IPS-NIHi7 (cell line): ENCODE data around the gene HIRA.
A peak's percentile ranks its signal among the peaks of the same experiment; 100 is the strongest.
"Not testable (repeated sequence)": the region's sequence is repeated elsewhere in the genome, so short reads cannot be mapped to it uniquely, and the experiment has no call there.

ENCODE experiments used
- DNase-seq: peaks from one replicate; pipeline ENCODE4 v3.0.0; 2012; ENCODE audit warnings: mixed read lengths; ENCODE audit errors: extremely low spot score

HIRA gene

DNA sequence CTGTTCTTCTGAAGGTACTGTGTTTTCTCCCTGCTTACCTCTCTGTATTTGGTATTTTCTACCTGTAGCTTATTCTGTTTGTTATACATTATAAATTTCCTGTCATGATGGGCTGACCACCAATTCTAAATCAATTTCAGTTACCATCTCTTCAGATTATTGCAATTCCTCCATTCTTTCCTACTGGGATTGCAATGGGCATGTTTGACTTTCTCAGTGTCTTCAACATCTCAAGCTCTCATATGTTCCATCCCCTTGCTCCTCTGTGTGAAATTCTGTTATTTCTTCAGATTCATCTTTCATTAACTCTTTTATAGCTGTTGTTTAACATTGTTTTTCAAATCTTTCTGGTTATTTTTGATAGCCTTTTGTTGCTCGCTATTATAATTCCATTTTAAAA, 31.5 kb upstream of the HIRA start:
- DNase-seq = no peak

DNA sequence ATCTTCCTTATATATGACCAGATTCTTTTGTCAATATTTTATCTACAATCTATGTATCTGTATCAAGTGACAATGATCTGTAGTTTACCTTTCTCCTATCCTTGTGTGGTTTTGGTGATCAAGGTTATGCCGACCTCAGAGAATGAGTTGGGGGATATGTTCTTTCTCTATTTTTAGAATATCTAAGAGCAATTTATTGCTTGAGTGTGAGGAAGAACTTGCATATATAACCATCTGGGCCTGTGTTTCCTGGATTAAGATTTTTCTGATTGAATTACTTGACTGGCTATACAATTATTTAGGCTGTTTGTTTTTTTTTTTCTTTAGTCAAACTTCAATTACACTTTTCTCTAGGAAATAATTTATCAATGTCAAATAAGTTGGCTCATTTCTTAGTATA, 30.0 kb upstream of the HIRA start:
- DNase-seq = no peak

DNA sequence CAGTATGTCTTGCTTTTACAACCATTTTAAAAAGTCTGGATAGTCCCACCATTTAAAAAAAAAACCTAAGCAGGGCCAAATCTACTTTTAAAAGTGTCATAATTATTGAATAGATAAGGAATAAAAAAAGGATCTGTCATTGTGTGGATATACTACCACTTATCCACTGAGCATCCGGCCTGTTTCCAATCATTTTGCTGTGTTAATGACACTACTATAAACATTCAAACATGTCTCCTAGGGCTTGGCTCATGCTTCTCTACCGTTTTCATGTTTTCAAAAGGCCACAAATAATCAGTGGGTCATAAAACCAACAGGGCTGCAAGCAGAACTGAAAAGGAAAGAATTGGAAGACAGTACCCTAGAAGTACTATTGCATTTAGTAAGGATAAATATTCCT, 28.5 kb upstream of the HIRA start:
- no peak for DNase-seq

DNA sequence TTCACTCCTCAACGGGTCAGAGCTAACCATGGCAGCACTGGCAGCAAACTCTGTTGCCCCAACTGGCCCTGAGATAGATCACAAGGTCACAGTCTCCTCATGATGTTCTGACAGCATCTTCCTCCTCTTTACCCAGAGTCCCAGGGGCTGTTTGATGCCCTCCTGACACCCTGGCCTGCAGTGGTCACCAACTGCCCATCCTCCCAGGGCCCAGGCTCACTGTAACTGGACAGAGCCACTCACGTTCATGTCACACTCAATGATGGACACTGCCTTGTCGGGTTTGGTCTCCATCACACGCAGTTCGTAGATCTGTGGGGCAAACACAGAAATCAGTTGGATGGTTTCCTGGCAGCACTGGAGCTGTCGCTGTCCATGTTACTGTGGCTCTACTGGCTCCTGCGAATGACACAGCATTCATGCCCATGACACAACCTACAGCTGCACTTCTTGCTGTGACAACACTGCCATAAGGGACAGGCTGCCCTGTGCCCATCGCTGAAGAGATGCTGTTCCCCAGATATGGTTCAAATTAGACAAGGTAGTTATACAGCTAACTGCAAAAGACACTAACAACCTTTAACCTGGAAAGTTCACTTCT, 26.4 kb upstream of the HIRA start:
- DNase-seq = no peak

DNA sequence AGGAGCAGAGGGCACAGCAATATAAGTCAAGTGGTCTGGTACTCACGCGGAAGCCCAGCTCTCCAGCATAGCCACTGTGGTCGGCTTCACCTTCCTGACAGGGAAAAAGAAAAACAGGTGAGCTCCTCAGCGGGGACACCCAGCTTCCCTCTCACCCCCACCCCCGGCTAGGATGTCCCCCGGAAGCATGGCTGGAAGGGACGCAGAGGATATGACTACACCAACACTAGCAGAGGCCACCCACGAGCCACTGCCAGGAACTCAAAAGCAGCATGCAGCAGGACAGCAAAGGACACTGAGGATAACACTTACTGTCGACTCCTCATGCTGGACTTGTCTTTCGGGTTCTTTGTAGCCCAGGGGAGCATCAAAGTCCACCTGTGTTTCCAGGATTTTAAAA, 25.0 kb upstream of the HIRA start:
- no peak for DNase-seq

DNA sequence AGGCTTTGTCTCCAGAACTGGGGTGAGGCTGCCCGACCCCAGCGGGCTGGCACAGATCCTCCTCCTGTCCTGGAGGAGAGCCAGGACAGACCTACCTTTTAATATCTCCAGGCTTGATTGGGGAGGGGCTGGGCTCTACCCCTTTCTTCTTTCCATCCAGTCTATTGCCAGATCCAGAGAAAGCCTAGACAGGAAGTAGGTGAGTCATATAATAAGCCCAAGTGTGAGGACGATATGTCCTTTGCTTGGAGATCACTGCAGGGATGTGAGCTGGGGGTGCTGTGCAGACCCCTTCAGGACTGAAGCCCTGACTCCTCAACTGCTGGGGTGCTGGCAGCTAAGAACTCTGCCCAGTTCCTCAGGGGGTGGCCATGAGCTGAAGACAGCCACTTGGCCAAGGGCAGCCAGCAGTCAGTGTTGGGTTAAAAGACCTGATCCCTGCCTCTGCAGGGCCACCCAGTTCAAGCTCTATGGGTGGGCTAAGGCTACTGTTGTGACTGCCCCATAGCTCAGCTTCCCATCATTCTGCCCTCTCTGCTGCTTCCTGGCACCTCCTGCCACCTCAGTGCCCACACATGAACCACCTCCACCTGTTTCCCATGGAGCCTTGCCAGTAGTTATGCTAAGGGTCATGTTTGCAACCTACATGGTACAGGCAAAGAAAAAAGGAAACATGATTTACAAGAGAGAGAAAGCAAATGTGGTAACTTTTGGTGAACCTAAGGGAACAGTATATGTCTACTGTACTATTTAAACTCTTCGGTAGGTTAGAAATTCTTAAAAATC, 24.2 kb upstream of the HIRA start:
- DNase-seq = no peak

DNA sequence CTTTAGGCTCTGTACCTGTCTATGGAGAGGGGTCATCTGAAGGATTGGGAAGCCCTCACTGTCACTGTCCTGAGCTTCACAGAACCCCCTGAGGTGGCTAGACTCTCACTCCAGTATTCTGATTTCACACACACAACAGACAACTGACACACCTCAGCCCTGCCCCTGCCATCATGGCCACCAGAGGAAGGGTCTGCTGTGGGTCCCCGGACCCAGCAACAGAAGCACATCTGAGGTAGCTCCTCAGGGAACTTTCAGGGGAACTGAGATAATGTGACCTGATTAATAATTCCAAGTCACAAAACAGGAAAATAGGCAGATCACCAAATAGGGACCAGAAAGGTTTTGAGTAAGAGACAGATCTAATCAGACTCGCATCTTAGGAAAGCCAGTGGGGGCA, 23.5 kb upstream of the HIRA start:
- DNase-seq = no peak

DNA sequence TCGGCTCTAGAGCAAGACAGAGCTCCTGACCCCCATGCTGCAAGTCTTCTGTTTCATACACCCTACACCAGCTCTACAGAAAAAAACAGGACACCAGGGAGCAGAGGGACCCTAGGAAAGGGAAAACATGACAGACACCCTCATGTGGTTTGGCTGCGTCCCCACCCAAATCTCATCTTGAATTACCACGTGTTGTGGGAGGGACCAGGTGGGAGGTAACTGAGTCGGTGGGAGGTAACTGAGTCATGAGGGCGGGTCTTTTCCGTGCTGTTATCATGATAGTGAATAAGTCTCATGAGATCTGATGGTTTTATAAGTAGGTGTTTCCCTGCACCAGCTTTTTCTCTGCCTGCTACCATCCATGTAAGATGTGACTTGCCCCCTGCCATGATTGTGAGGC, 22.6 kb upstream of the HIRA start:
- DNase-seq = no peak

DNA sequence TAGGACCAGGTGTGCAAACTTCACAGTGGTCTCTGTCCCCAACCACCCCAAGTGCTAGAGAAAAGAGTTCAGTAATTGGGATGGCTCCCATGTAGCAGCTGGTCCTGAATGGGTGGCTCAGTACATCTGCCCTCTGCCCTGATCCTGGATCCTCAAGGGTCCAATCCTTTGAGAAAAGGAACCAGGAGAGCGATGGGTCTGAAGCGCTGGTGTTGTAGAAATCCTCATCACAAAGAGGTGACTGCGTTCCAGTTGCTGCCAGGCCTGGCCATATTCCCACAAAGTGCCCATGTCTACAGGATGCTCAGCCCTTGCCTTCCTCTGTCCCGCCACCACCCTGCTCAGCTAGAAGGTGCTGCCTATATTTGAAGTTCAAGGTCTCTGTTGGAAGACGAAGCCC, 22.2 kb upstream of the HIRA start:
- no peak for DNase-seq

DNA sequence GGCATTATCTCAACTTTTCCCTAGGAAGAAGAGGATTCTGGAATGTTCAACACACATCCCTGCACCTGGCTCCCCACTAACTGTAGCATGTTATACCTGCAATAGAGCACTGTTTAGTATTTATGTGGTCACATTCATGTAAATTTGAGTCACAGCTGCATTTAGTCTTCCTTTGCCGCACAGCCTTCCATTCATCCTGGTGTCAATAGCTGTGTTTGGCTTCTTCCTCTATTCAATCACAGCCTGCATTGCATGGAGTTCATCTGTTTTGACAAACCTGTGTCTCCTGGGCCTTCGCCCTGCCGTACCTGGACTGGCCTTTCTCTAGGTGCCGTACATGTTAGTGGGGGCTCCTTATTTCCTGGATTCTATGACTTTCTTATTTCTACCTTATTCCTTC, 20.0 kb upstream of the HIRA start:
- DNase-seq = no peak

DNA sequence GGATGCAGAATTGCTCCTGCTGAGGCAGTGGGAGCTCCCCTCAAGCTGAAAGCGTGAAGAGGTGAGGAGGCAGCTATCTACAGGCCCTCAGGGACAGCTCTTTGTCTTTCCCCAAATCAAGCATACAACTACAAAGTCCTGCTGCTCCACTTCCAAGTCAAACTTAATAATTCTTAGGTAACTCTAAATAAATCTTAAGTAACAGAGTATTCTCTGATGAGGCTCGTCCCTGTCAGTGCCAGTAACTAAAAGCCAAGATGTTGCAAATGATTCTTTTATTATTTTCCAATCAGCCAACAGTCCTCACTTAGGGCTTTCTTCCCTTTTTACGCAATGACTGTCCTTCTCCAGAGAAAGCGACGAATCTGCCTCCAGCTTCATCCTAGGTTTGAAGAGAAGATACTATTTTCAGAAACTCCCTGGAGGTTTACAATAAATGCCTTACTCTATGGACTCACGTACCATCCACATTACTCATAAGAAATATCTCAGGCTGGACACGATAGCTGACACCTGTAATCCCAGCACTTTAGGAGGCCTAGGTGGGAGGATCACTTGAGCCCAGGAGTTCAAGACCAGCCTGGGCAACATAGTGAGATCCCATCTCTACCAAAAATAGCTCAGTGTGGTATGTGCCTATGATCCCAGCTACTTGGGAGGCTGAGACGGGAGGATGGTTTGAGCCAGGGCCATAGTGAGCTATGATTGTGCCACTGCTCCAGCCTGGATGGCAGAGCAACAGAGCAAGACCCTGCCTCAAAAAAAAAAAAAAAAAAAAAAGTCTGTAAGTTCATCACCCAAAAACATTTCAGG, 19.0 kb upstream of the HIRA start:
- no peak for DNase-seq

DNA sequence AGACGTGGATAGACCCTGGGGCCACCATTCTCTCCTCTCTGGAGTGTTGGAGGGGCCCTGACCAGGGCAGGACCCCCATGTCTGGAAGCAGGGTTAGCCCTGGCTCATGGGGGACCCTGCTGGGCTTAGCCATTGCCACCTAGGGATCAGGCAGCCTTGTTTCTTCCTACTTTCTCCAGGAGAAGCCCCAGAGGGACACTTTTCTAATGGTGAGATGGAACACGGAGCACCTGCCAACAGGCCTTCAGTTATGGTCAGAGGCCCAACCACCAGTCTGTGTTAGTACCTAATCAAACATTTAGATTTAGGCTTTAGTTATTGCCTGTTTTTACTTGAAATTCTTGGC, 17.9 kb upstream of the HIRA start:
- no peak for DNase-seq

DNA sequence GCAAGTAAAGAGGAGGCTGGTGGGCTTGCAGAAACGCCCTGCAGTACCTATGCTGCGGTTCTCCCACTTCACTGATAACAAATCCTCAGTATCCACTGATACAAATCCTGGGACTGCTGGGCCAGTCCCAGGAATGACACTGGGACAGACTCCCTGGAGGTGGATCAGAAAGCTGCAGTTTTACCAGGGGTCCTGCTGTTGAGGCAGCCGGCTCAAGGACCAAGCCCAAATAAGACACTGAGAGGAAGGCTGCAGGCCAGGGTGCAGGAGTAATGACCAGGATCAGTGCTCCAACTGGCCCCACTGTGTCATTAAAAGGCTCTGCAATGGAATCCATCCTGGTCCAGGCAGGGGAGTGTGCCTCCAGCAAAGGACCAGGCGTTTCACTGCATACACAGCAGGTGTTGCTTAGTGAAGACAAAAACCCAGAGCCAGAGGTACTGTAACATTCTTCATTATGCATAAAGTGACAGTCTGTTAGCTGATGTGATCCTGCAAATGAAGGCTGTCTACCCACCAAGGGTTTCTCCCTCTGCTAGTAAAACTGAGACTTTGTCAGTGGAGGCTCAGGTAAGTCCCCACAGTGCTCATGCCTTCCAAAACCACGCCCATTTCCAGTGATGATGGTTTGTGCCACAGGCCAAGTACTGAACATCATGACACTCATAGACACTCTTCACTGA, 17.3 kb upstream of the HIRA start:
- DNase-seq = peak; percentile 22

DNA sequence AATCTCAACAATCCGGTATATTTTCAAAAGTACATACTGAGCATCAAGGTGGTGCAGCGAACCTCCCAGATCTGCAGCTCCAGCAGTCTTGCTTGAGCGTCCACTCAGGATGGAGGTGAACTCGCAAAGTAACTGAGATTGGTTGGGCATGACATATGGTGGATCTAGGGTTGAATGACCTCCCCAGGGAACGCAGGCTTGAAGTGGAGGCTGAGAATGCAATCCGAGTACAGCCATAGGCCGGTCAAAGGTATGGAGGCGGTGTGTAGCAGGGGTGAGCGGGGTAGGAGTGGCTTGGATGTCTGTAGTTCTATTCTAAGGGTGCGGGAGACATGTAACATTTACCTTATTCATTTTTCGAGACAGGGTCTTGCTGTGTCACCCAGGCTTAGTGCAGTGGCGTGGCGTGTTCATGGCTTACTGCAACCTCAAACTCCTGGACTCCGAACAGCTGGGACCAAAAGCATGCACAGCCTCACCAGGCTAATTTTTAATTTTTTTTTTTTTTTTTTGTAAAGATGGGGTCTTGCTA, 16.6 kb upstream of the HIRA start:
- peak; percentile 72 for DNase-seq

DNA sequence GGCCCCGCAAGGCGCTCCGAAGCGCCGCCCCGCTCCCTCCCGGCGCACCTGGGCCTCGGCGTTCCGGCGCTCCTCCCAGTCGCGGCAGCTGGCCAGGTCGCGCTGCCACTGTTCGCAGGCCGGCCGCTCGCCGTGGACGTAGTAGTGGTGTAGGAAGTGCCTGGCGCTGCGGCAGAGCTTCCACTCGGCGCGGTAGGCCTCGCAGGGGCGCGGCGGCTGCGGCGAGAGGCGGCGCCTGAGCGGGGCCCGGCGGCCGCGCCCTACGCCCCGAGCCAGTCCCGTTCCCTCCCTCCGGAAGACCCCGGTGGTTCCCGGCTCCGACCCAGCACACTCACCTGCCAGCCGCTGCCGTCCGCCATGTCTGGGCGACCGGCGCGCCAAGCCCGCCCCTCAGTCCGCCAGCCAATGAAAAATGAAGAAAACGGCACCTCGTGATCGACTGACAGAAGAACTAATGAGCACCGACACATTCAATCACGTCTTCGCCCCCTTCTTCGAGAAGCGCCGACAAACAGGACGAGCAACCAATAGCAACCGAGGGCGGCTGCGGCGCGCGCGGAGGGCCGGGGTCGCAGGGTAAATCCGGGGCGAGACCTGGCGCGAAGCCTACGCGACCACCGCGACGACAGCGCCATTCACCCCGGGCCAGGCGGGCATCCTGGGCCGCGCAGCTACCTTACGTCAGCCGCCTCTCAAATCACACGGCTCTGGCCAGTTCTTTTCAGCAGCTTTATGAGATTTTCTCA, 16.0 kb upstream of the HIRA start, which contains the start of gene C22orf39:
Gene C22orf39 (minus strand): TSS at position 382 of the 746 bp plus-strand sequence. CDS start 23 bp downstream, at position 359.
- DNase-seq = peak; percentile 99

DNA sequence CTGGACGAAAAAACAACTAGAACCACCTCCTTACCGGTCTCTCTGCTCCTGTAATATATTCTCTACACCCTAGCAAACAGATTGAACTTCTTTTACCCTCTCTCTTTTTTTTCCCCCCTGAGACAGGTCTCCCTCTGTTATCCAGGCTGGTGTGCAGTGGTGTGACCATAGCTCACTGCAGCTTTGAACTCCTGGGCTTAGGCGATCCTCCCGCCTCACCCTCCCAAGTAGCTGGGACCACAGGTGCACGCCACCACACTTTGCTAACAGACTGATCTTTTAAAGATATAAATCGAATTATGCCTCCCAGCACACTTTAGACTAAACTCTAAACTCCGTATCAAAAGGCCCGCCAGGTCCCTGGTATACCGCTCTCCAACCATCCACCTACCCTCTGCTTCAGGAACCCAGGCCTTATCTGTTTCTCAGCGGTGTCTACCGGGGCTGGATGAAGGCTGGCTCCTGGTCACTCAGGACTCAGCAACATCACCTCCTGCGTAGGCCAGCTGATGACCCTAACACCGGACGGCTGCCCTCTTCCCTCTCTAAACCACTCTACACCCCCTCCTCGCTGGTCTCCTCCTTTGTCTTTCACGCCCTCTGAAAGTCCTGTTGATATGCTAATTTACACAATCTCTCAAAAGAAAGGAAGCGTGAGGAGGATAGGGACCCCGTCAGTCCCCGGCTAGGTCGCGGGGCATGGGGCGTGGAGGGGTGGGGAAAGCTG, 15.2 kb upstream of the HIRA start:
- DNase-seq = peak; percentile 75

DNA sequence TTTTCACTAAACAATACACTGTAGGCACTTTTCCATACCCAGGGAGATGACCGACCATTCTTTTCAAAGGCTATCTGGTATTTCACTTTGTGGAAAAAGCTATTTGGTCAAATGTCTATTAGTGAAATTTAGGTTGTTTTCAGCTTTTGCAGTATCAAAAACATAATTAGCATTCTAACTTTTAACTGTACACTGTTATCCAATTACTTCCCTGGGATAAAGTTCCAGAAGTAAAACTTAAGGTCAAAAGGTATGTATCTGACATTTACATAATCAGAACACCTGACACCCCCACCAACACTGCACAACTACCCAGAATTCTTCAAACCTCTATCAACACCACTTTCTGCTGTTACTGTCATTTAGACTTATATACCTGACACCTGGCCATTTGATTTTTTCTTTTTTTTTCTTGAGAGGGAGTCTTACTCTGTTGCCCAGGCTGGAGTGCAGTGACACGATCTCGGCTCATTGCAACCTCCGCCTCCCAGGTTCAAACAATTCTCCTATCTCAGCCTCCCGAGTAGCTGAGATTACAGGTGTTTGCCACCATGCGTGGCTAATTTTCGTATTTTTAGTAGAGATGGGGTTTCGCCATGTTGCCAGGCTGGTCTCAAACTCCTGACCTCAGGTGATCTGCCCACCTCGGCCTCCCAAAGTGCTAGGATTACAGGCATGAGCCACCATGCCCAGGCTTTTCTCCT, 13.9 kb upstream of the HIRA start:
- not testable (repeated sequence) for DNase-seq

DNA sequence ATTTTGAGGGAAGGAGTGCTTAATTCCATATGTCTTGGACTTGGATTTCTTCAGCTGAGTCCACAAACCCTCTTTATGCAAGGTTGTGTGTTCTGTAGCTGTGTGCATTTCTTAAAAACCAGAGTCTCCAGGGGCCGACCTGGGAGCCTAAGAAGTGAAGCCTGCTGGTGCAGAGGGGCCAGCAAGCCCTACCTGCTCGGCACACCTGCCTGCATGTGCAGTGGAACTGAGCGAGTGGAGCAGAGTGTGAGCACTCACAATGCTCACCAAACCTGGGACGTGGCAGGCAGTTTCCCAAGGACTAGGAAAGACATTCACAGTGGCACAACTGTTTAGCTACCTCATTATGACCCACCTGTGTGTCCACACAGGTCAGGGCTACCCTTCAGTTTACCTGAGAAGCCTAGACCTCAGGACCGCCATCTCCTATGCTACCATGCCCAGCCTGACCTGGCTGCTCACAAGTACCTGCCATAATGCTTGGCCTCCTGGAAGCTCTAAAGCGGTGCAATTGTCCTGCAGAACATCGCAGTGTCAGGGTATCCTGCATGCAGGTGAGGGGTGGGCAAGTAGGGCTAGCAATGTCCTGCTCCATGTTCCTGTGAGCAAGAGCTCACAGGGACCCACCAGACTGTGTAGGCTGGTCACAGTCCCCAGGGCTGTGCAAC, 12.1 kb upstream of the HIRA start:
- no peak for DNase-seq

DNA sequence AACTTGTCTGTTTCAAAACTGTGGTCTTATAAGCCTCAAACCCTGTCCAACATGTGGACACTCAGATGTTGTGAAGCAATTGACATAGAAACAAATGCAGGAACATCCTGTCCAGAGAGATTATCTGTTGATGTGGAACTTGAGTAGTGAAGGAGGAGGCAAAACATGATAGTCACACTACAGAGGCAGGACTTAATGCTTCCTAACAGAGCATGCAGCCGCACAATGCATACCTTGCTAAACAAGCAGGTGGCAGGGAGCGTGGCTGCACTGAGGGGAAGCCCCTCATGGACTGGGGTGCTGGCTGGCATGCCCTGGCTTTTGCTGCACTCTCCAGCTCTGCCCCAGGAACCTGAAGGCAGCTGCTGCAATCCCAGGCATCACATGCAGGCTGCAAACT, 10.6 kb upstream of the HIRA start:
- DNase-seq = no peak
